ENCODE measurements around the gene EEF2KMT.
A peak's percentile ranks its signal among the peaks of the same experiment; 100 is the strongest.

EEF2KMT gene

DNA sequence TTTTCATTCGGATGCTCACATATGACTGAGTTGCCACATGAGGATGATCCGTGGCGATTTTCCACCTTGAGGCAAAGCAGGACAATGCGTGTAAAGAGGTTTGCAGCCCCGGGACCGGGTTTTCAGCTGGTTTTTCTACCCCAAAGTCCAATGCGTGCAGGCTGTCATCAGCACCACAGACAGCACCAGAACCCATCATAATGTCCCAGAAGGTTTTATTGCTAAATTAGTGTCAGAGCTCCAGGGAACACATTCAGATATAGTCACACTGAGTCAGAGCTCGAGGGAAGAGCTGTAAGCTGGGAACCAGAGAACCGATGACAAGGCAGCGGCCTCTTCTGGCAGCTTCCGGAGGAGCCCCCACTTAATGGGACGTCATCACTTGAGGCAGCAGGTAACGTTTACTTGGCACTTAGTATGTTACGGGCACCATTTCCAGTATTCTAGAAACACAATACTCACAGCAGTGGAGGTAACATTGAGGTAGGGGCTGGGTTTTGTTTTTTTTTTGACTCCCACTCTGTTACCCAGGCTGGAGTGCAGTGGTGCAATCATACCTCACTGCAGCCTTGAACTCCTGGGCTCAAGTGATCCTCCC, 54.9 kb downstream of the EEF2KMT start:
- Histone ChIP-seq H2AK5ac (ENCODE audit: low read depth, low read length) (peak overlapping the region; percentile 17), H3K4me3 (ENCODE audit: low read length in 2 of 2) (no peak overlapping the region), H2BK120ac (ENCODE audit: low read depth, low read length) (no peak overlapping the region), H3K79me1 (ENCODE audit: low read depth, low read length) (no peaks in the 10 kb centered on the region), H3K4ac (ENCODE audit: low read length) (no peak overlapping the region), H3K14ac (ENCODE audit: low read length) (no peak overlapping the region), H3K4me1 (ENCODE audit: control insufficient read depth in 2 of 2, insufficient read depth in 1 of 2, low read depth in 1 of 2, low read length in 2 of 2) (no peaks in the 10 kb centered on the region), H3K9me3 (replicated peaks in 1 of 2; ENCODE audit: control insufficient read depth in 2 of 2, insufficient read depth in 1 of 2, low read depth in 1 of 2, low read length in 2 of 2) (no peaks in the 10 kb centered on the region), H2BK15ac (ENCODE audit: low read length) (no peak overlapping the region), H4K91ac (ENCODE audit: low read depth, low read length, poor library complexity) (no peak overlapping the region), H3K4me2 (ENCODE audit: insufficient read depth, low read length, poor library complexity, severe bottlenecking) (no peak overlapping the region), H3K27ac (replicated peaks; ENCODE audit: low read length) (no peak overlapping the region), H4K8ac (ENCODE audit: low read depth, low read length) (no peak overlapping the region), H3K18ac (ENCODE audit: low read length) (no peak overlapping the region), H2AFZ (ENCODE audit: low read length) (no peak overlapping the region), H2BK5ac (ENCODE audit: low read length) (no peak overlapping the region), H3K9ac (ENCODE audit: low read depth, low read length, poor library complexity) (no peak overlapping the region), H3K27me3 (ENCODE audit: control insufficient read depth in 3 of 3, insufficient read depth in 3 of 3, low read depth in 1 of 3, low read length in 3 of 3) (peaks cover 0 to 16% (median 0%) of the 10 kb centered on the region in 3 experiments), H2BK12ac (ENCODE audit: low read length) (no peak overlapping the region), H3K23ac (ENCODE audit: low read depth, low read length, poor library complexity) (no peak overlapping the region), H3K36me3 (replicated peaks in 1 of 2; ENCODE audit: control insufficient read depth in 2 of 2, insufficient read depth in 2 of 2, low read length in 2 of 2) (no peaks in the 10 kb centered on the region)
- WGBS, 2 donors (ENCODE audit: extremely low coverage in 2 of 2, insufficient read length in 2 of 2, insufficient replicate concordance in 1 of 2): no CpG with 5 or more reads among the region's 14 CpGs
- no peak for DNase-seq (ENCODE audit: low spot score)

GRCh38 chr16:5041600-5042133, 55.9 kb downstream of the EEF2KMT start:
- Histone ChIP-seq H3K9ac (ENCODE audit: low read depth, low read length, poor library complexity) (no peak overlapping the region), H3K4me3 (ENCODE audit: low read length in 2 of 2) (no peak overlapping the region), H3K36me3 (replicated peaks in 1 of 2; ENCODE audit: control insufficient read depth in 2 of 2, insufficient read depth in 2 of 2, low read length in 2 of 2) (no peaks in the 10 kb centered on the region), H4K8ac (ENCODE audit: low read depth, low read length) (no peak overlapping the region), H3K9me3 (replicated peaks in 1 of 2; ENCODE audit: control insufficient read depth in 2 of 2, insufficient read depth in 1 of 2, low read depth in 1 of 2, low read length in 2 of 2) (no peaks in the 10 kb centered on the region), H3K14ac (ENCODE audit: low read length) (no peak overlapping the region), H3K18ac (ENCODE audit: low read length) (no peak overlapping the region), H2BK120ac (ENCODE audit: low read depth, low read length) (no peak overlapping the region), H2BK5ac (ENCODE audit: low read length) (no peak overlapping the region), H3K79me1 (ENCODE audit: low read depth, low read length) (no peaks in the 10 kb centered on the region), H3K23ac (ENCODE audit: low read depth, low read length, poor library complexity) (no peak overlapping the region), H3K4ac (ENCODE audit: low read length) (no peak overlapping the region), H2BK12ac (ENCODE audit: low read length) (no peak overlapping the region), H2AFZ (ENCODE audit: low read length) (no peak overlapping the region), H3K4me1 (ENCODE audit: control insufficient read depth in 2 of 2, insufficient read depth in 1 of 2, low read depth in 1 of 2, low read length in 2 of 2) (peaks cover 0 to under 1% of the 10 kb centered on the region in 2 donors), H3K27ac (replicated peaks; ENCODE audit: low read length) (no peak overlapping the region), H4K91ac (ENCODE audit: low read depth, low read length, poor library complexity) (no peak overlapping the region), H3K4me2 (ENCODE audit: insufficient read depth, low read length, poor library complexity, severe bottlenecking) (no peak overlapping the region), H2BK15ac (ENCODE audit: low read length) (no peak overlapping the region), H3K27me3 (ENCODE audit: control insufficient read depth in 3 of 3, insufficient read depth in 3 of 3, low read depth in 1 of 3, low read length in 3 of 3) (peaks cover 0 to 16% (median 0%) of the 10 kb centered on the region in 3 experiments), H2AK5ac (ENCODE audit: low read depth, low read length) (no peak overlapping the region)
- no CpG with 5 or more reads among the region's 12 CpGs for WGBS, 2 donors (ENCODE audit: extremely low coverage in 2 of 2, insufficient read length in 2 of 2, insufficient replicate concordance in 1 of 2)
- DNase-seq (ENCODE audit: low spot score): no peak

DNA sequence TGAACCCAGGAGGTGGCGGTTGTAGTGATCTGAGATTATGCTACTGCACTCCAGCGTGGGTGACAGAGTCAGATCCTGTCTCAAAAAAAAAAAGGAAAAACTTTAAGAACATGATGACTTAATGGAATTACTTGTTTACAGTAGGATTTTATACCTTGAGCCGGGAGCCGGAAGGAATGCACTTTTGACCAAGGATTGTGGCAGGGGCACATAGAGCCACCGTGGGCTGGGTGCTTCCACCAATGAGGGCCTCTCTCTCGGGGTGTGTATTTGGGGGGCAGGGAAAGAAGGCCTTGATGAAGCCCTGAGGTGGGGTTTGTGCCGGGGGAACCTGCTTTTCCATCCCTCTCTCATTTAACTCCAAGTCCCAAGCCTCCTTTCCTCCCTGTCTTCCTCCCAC, 57.1 kb downstream of the EEF2KMT start:
- Histone ChIP-seq H3K27me3 (ENCODE audit: control insufficient read depth in 3 of 3, insufficient read depth in 3 of 3, low read depth in 1 of 3, low read length in 3 of 3) (peaks cover 0 to 16% (median 0%) of the 10 kb centered on the region in 3 experiments), H3K27ac (replicated peaks; ENCODE audit: low read length) (no peak overlapping the region)

GRCh38 chr16:5036228-5037156, 61.1 kb downstream of the EEF2KMT start:
- Histone ChIP-seq H4K8ac (ENCODE audit: low read depth, low read length) (no peak overlapping the region), H2BK15ac (ENCODE audit: low read length) (no peak overlapping the region), H3K36me3 (replicated peaks in 1 of 2; ENCODE audit: control insufficient read depth in 2 of 2, insufficient read depth in 2 of 2, low read length in 2 of 2) (no peaks in the 10 kb centered on the region), H3K14ac (ENCODE audit: low read length) (no peak overlapping the region), H2BK120ac (ENCODE audit: low read depth, low read length) (no peak overlapping the region), H3K4me2 (ENCODE audit: insufficient read depth, low read length, poor library complexity, severe bottlenecking) (no peak overlapping the region), H3K27me3 (ENCODE audit: control insufficient read depth in 3 of 3, insufficient read depth in 3 of 3, low read depth in 1 of 3, low read length in 3 of 3) (peaks cover 0 to 7% (median 1%) of the 10 kb centered on the region in 3 experiments), H3K18ac (ENCODE audit: low read length) (no peak overlapping the region), H2AK5ac (ENCODE audit: low read depth, low read length) (no peak overlapping the region), H3K9me3 (replicated peaks in 1 of 2; ENCODE audit: control insufficient read depth in 2 of 2, insufficient read depth in 1 of 2, low read depth in 1 of 2, low read length in 2 of 2) (no peaks in the 10 kb centered on the region), H2BK12ac (ENCODE audit: low read length) (no peak overlapping the region), H2BK5ac (ENCODE audit: low read length) (no peak overlapping the region), H3K4ac (ENCODE audit: low read length) (no peak overlapping the region), H3K9ac (ENCODE audit: low read depth, low read length, poor library complexity) (no peak overlapping the region), H3K23ac (ENCODE audit: low read depth, low read length, poor library complexity) (no peak overlapping the region), H3K27ac (replicated peaks; ENCODE audit: low read length) (no peak overlapping the region), H2AFZ (ENCODE audit: low read length) (peak overlapping the region; percentile 78), H3K4me3 (ENCODE audit: low read length in 2 of 2) (no peak overlapping the region), H3K4me1 (ENCODE audit: control insufficient read depth in 2 of 2, insufficient read depth in 1 of 2, low read depth in 1 of 2, low read length in 2 of 2) (peaks cover 2 to 19% of the 10 kb centered on the region in 2 donors), H4K91ac (ENCODE audit: low read depth, low read length, poor library complexity) (no peak overlapping the region), H3K79me1 (ENCODE audit: low read depth, low read length) (peaks cover 3% of the 10 kb centered on the region)
- no CpG with 5 or more reads among the region's 12 CpGs for whole genome bisulfite sequencing, 2 donors (ENCODE audit: extremely low coverage in 2 of 2, insufficient read length in 2 of 2, insufficient replicate concordance in 1 of 2)
- no peak for DNase-seq (ENCODE audit: low spot score)

More for the DNA sequence above, 57.1 kb downstream of the EEF2KMT start:
- Histone ChIP-seq H3K4me3 (ENCODE audit: low read length in 2 of 2) (no peak overlapping the region), H3K4me1 (ENCODE audit: control insufficient read depth in 2 of 2, insufficient read depth in 1 of 2, low read depth in 1 of 2, low read length in 2 of 2) (peaks cover 2 to 6% of the 10 kb centered on the region in 2 donors), H3K9ac (ENCODE audit: low read depth, low read length, poor library complexity) (no peak overlapping the region), H3K23ac (ENCODE audit: low read depth, low read length, poor library complexity) (no peak overlapping the region), H3K36me3 (replicated peaks in 1 of 2; ENCODE audit: control insufficient read depth in 2 of 2, insufficient read depth in 2 of 2, low read length in 2 of 2) (no peaks in the 10 kb centered on the region), H3K9me3 (replicated peaks in 1 of 2; ENCODE audit: control insufficient read depth in 2 of 2, insufficient read depth in 1 of 2, low read depth in 1 of 2, low read length in 2 of 2) (no peaks in the 10 kb centered on the region), H2BK120ac (ENCODE audit: low read depth, low read length) (no peak overlapping the region), H3K4ac (ENCODE audit: low read length) (no peak overlapping the region), H3K18ac (ENCODE audit: low read length) (no peak overlapping the region), H2AFZ (ENCODE audit: low read length) (no peak overlapping the region), H2AK5ac (ENCODE audit: low read depth, low read length) (no peak overlapping the region), H3K14ac (ENCODE audit: low read length) (no peak overlapping the region), H3K79me1 (ENCODE audit: low read depth, low read length) (no peaks in the 10 kb centered on the region), H2BK15ac (ENCODE audit: low read length) (no peak overlapping the region), H2BK12ac (ENCODE audit: low read length) (no peak overlapping the region), H3K4me2 (ENCODE audit: insufficient read depth, low read length, poor library complexity, severe bottlenecking) (no peak overlapping the region), H2BK5ac (ENCODE audit: low read length) (no peak overlapping the region), H4K91ac (ENCODE audit: low read depth, low read length, poor library complexity) (no peak overlapping the region), H4K8ac (ENCODE audit: low read depth, low read length) (no peak overlapping the region)
- no peak for DNase-seq (ENCODE audit: low spot score)
- no CpG with 5 or more reads among the region's 7 CpGs for WGBS, 2 donors (ENCODE audit: extremely low coverage in 2 of 2, insufficient read length in 2 of 2, insufficient replicate concordance in 1 of 2)

Data from neuronal stem cell (in vitro differentiated cells).